ENCODE data around the gene VSTM5.

DNA sequence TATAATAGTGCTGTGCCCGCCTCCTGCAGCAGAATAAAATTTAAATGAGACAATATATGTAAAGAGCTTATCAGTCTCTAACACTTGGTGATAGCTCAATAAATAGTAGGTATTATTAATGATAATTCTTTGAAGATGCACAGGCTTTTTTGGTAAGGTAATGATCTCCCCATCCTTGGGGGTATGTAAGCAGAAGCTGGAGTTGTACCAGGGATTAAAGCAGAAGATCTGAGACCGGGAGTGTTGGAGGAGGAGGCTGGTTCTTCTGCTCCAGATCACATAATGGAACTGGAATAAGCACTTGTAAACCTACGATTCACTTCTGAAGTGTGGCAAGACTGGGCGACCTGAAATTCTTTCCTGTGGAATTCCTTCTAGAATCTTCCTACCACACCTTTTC, 8.4 kb downstream of the VSTM5 start:
- TF ChIP-seq TCF4 (CRISPR knock-in tag; IDR thresholded peaks at IDR 0.05; ENCODE audit: borderline replicate concordance), result no peak
- TF ChIP-seq ZNF565 (CRISPR knock-in tag; conservative IDR thresholded peaks at IDR 0.05; ENCODE audit: low read depth), result no peak
- TF ChIP-seq ARNTL (CRISPR knock-in tag; IDR thresholded peaks at IDR 0.05; ENCODE audit: borderline replicate concordance, low read depth), result no peak
- TF ChIP-seq, protein P1, sequence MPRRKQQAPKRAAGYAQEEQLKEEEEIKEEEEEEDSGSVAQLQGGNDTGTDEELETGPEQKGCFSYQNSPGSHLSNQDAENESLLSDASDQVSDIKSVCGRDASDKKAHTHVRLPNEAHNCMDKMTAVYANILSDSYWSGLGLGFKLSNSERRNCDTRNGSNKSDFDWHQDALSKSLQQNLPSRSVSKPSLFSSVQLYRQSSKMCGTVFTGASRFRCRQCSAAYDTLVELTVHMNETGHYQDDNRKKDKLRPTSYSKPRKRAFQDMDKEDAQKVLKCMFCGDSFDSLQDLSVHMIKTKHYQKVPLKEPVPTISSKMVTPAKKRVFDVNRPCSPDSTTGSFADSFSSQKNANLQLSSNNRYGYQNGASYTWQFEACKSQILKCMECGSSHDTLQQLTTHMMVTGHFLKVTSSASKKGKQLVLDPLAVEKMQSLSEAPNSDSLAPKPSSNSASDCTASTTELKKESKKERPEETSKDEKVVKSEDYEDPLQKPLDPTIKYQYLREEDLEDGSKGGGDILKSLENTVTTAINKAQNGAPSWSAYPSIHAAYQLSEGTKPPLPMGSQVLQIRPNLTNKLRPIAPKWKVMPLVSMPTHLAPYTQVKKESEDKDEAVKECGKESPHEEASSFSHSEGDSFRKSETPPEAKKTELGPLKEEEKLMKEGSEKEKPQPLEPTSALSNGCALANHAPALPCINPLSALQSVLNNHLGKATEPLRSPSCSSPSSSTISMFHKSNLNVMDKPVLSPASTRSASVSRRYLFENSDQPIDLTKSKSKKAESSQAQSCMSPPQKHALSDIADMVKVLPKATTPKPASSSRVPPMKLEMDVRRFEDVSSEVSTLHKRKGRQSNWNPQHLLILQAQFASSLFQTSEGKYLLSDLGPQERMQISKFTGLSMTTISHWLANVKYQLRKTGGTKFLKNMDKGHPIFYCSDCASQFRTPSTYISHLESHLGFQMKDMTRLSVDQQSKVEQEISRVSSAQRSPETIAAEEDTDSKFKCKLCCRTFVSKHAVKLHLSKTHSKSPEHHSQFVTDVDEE (CRISPR knock-in tag; IDR thresholded peaks at IDR 0.05), result no peak
- TF ChIP-seq ZNF70 (CRISPR knock-in tag; IDR thresholded peaks at IDR 0.05), result no peak

All from SK-N-SH treated with all-trans-retinoic acid at 6 μM for 48 hours (cell line).